Activated naive CD8-positive, alpha-beta T cell treated with anti-CD3 and anti-CD28 coated beads, Interleukin-2, amount 50 U/mL, for 16 hours (primary cell): ENCODE data around the gene BNC2.

Experiments
- DNase-seq: peaks from one replicate; pipeline ENCODE4 v3.0.0-alpha.2; 2020; ENCODE audit warnings: low read depth, low spot score

The BNC2 gene

GRCh38 chr9:16628413-16628812, 242.1 kb downstream of the BNC2 start:
- DNase-seq, result no peak

- DNase-seq, result no peak
Observed at GRCh38 chr9:16627967-16628366, 242.5 kb downstream of the BNC2 start.

- no peak for DNase-seq
Observed at GRCh38 chr9:16627521-16627920, 242.9 kb downstream of the BNC2 start.

GRCh38 chr9:16626577-16627130, 243.8 kb downstream of the BNC2 start:
- DNase-seq, result no peak

GRCh38 chr9:16625811-16626210, 244.7 kb downstream of the BNC2 start:
- DNase-seq, result no peak

GRCh38 chr9:16625161-16625631, 245.3 kb downstream of the BNC2 start:
- no peak for DNase-seq

- no peak for DNase-seq
Observed at GRCh38 chr9:16624744-16625117, 245.7 kb downstream of the BNC2 start.

- DNase-seq, result no peak
Observed at GRCh38 chr9:16623989-16624743, 246.3 kb downstream of the BNC2 start.

- DNase-seq, result no peak
Observed at GRCh38 chr9:16622541-16622940, 247.9 kb downstream of the BNC2 start.

- DNase-seq, result no peak
Observed at GRCh38 chr9:16619914-16620520, 250.5 kb downstream of the BNC2 start.

GRCh38 chr9:16619402-16619801, 251.1 kb downstream of the BNC2 start:
- DNase-seq, result no peak

GRCh38 chr9:16618524-16618923, 251.9 kb downstream of the BNC2 start:
- DNase-seq, result no peak

GRCh38 chr9:16616686-16617085, 253.8 kb downstream of the BNC2 start:
- no peak for DNase-seq

GRCh38 chr9:16615451-16615850, 255.0 kb downstream of the BNC2 start:
- no peak for DNase-seq

- DNase-seq, result no peak
Observed at GRCh38 chr9:16613605-16614004, 256.9 kb downstream of the BNC2 start.

GRCh38 chr9:16613051-16613450, 257.4 kb downstream of the BNC2 start:
- DNase-seq, result no peak

- no peak for DNase-seq
Observed at GRCh38 chr9:16612627-16613026, 257.8 kb downstream of the BNC2 start.

GRCh38 chr9:16611983-16612382, 258.5 kb downstream of the BNC2 start:
- no peak for DNase-seq

- DNase-seq, result no peak
Observed at GRCh38 chr9:16611001-16611400, 259.5 kb downstream of the BNC2 start.

GRCh38 chr9:16610538-16610937, 259.9 kb downstream of the BNC2 start:
- DNase-seq, result no peak

- DNase-seq, result no peak
Observed at GRCh38 chr9:16608906-16609305, 261.6 kb downstream of the BNC2 start.

GRCh38 chr9:16602494-16602893, 268.0 kb downstream of the BNC2 start:
- DNase-seq, result no peak

- DNase-seq, result no peak
Observed at GRCh38 chr9:16601991-16602390, 268.5 kb downstream of the BNC2 start.
